ENCODE data around the gene SPOCK1.

Gene SPOCK1

GRCh38 chr5:137075163-137075970 is 423.8 kb downstream of the SPOCK1 start:
- in situ Hi-C loops (cut with MboI; ENCODE audit: low pct_unique_long_range_greater_than_20kb, low sequenced_read_pairs, unreplicated experiment), result no loop called here
- TF ChIP-seq CTCF (IDR thresholded peaks at IDR 0.05; ENCODE audit: extremely low read depth, insufficient read depth, missing control alignments), result peak; percentile 59
- DNase-seq (ENCODE audit: low spot score), result peak; percentile 56

GRCh38 chr5:137073189-137073588 is 425.9 kb downstream of the SPOCK1 start:
- in situ Hi-C loops (cut with MboI; ENCODE audit: low pct_unique_long_range_greater_than_20kb, low sequenced_read_pairs, unreplicated experiment), result no loop called here
- TF ChIP-seq CTCF (IDR thresholded peaks at IDR 0.05; ENCODE audit: extremely low read depth, insufficient read depth, missing control alignments), result no peak
- DNase-seq (ENCODE audit: low spot score), result no peak

GRCh38 chr5:137072361-137073115 is 426.6 kb downstream of the SPOCK1 start:
- in situ Hi-C loops (cut with MboI; ENCODE audit: low pct_unique_long_range_greater_than_20kb, low sequenced_read_pairs, unreplicated experiment), result no loop called here
- DNase-seq (ENCODE audit: low spot score), result no peak
- TF ChIP-seq CTCF (IDR thresholded peaks at IDR 0.05; ENCODE audit: extremely low read depth, insufficient read depth, missing control alignments), result no peak

GRCh38 chr5:137071931-137072330 is 427.2 kb downstream of the SPOCK1 start:
- no peak for DNase-seq (ENCODE audit: low spot score)
- TF ChIP-seq CTCF (IDR thresholded peaks at IDR 0.05; ENCODE audit: extremely low read depth, insufficient read depth, missing control alignments), result no peak
- in situ Hi-C loops (cut with MboI; ENCODE audit: low pct_unique_long_range_greater_than_20kb, low sequenced_read_pairs, unreplicated experiment), result no loop called here

- DNase-seq (ENCODE audit: low spot score), result no peak
- in situ Hi-C loops (cut with MboI; ENCODE audit: low pct_unique_long_range_greater_than_20kb, low sequenced_read_pairs, unreplicated experiment), result no loop called here
- no peak for TF ChIP-seq CTCF (IDR thresholded peaks at IDR 0.05; ENCODE audit: extremely low read depth, insufficient read depth, missing control alignments)
These were observed 427.6 kb downstream of the SPOCK1 start for GRCh38 chr5:137071526-137071925.

GRCh38 chr5:137070521-137070920 is 428.6 kb downstream of the SPOCK1 start:
- TF ChIP-seq CTCF (IDR thresholded peaks at IDR 0.05; ENCODE audit: extremely low read depth, insufficient read depth, missing control alignments), result no peak
- in situ Hi-C loops (cut with MboI; ENCODE audit: low pct_unique_long_range_greater_than_20kb, low sequenced_read_pairs, unreplicated experiment), result no loop called here
- DNase-seq (ENCODE audit: low spot score), result no peak
